Neuronal stem cell (in vitro differentiated cells): ENCODE results near the gene BRIP1.

Experiments used
- DNase-seq: peaks from one replicate; pipeline ENCODE4 v3.0.0-alpha.2; 2013; ENCODE audit warnings: low spot score
- H2AFZ ChIP-seq: one replicate; pipeline ENCODE4 v1.6.1; 2013; ENCODE audit warnings: mild to moderate bottlenecking, low read length, inconsistent platforms
- H2AK5ac ChIP-seq: 2 replicates; pipeline ENCODE4 v1.6.1; 2013; ENCODE audit warnings: low read depth, mild to moderate bottlenecking, inconsistent platforms, low read length, moderate library complexity, mixed read lengths
- H2BK120ac ChIP-seq: 2 replicates; pipeline ENCODE4 v1.6.1; 2013; ENCODE audit warnings: low read depth, mild to moderate bottlenecking, inconsistent platforms, low read length, moderate library complexity, mixed read lengths
- H2BK12ac ChIP-seq: one replicate; pipeline ENCODE4 v1.6.1; 2013; ENCODE audit warnings: low read length, inconsistent platforms
- H2BK15ac ChIP-seq: 2 replicates; pipeline ENCODE4 v1.6.1; 2013; ENCODE audit warnings: mild to moderate bottlenecking, low read length, inconsistent platforms, mixed read lengths
- H2BK5ac ChIP-seq: one replicate; pipeline ENCODE4 v1.6.1; 2013; ENCODE audit warnings: inconsistent platforms, mild to moderate bottlenecking, low read length, moderate library complexity
- H3K14ac ChIP-seq: one replicate; pipeline ENCODE4 v1.6.1; 2013; ENCODE audit warnings: low read length, inconsistent platforms
- H3K18ac ChIP-seq: 2 replicates; pipeline ENCODE4 v1.6.1; 2013; ENCODE audit warnings: low read length, inconsistent platforms
- H3K23ac ChIP-seq: 2 replicates; pipeline ENCODE4 v1.6.1; 2013; ENCODE audit warnings: low read depth, mild to moderate bottlenecking, mixed read lengths, low read length, inconsistent platforms; ENCODE audit not compliant: poor library complexity
- H3K27ac ChIP-seq: replicated peaks from 3 replicates; pipeline ENCODE4 v1.5.1; 2013; ENCODE audit warnings: low read length, inconsistent platforms
- H3K27me3 ChIP-seq, 3 experiments: 2 replicates each; pipeline ENCODE4 v1.6.1; 2013; ENCODE audit warnings: low read length in 3 of 3, mild to moderate bottlenecking in 2 of 3, inconsistent platforms in 1 of 3, low read depth in 1 of 3, mixed read lengths in 1 of 3, moderate library complexity in 1 of 3; ENCODE audit not compliant: control insufficient read depth in 3 of 3, insufficient read depth in 3 of 3
- H3K36me3 ChIP-seq, 2 donors: replicated peaks in 1 of 2; 2 replicates each; pipeline ENCODE4 v1.6.1; 2013; ENCODE audit warnings: low read length in 2 of 2; ENCODE audit not compliant: control insufficient read depth in 2 of 2, insufficient read depth in 2 of 2
- H3K4ac ChIP-seq: 2 replicates; pipeline ENCODE4 v1.6.1; 2013; ENCODE audit warnings: inconsistent platforms, mild to moderate bottlenecking, low read length, moderate library complexity
- H3K4me1 ChIP-seq, 2 donors: 1 replicate in 1 of 2; 2 replicates in 1 of 2; pipeline ENCODE4 v1.6.1; 2013; ENCODE audit warnings: low read length in 2 of 2, low read depth in 1 of 2; ENCODE audit not compliant: control insufficient read depth in 2 of 2, insufficient read depth in 1 of 2
- H3K4me2 ChIP-seq: one replicate; pipeline ENCODE4 v1.6.1; 2013; ENCODE audit warnings: mild to moderate bottlenecking, low read length, inconsistent platforms; ENCODE audit not compliant: insufficient read depth, poor library complexity, severe bottlenecking
- H3K4me3 ChIP-seq, 2 donors: 2 replicates each; pipeline ENCODE4 v1.5.1; 2013; ENCODE audit warnings: low read length in 2 of 2, mild to moderate bottlenecking in 2 of 2, inconsistent platforms in 1 of 2, moderate library complexity in 1 of 2
- H3K79me1 ChIP-seq: one replicate; pipeline ENCODE4 v1.6.1; 2013; ENCODE audit warnings: low read depth, mild to moderate bottlenecking, inconsistent platforms, low read length, moderate library complexity
- H3K9ac ChIP-seq: one replicate; pipeline ENCODE4 v1.6.1; 2013; ENCODE audit warnings: mild to moderate bottlenecking, low read depth, low read length, inconsistent platforms; ENCODE audit not compliant: poor library complexity
- H3K9me3 ChIP-seq, 2 donors: replicated peaks in 1 of 2; 2 replicates each; pipeline versions ENCODE3 to v1.6.1; 2013; ENCODE audit warnings: low read length in 2 of 2, mild to moderate bottlenecking in 2 of 2, inconsistent platforms in 1 of 2, low read depth in 1 of 2, mixed read lengths in 1 of 2, moderate library complexity in 1 of 2; ENCODE audit not compliant: control insufficient read depth in 2 of 2, insufficient read depth in 1 of 2
- H4K8ac ChIP-seq: one replicate; pipeline ENCODE4 v1.6.1; 2013; ENCODE audit warnings: low read depth, mild to moderate bottlenecking, inconsistent platforms, low read length, moderate library complexity
- H4K91ac ChIP-seq: one replicate; pipeline ENCODE4 v1.6.1; 2013; ENCODE audit warnings: low read length, low read depth, mild to moderate bottlenecking, inconsistent platforms; ENCODE audit not compliant: poor library complexity
- WGBS, 2 donors: extraction: QIAGEN DNeasy Blood & Tissue Kit; methylation state at CpG; one replicate each; pipeline ENCODE4 v1.1.7; 2013; ENCODE audit warnings: missing lambda C conversion rate in 2 of 2, mixed read lengths in 1 of 2; ENCODE audit not compliant: insufficient read length in 2 of 2, insufficient replicate concordance in 1 of 2; ENCODE audit errors: extremely low coverage in 2 of 2; 5-methylcytosine and 5-hydroxymethylcytosine counted together

BRIP1 gene

GRCh38 chr17:61698244-61698643 is 165.1 kb downstream of the BRIP1 start:
- Histone ChIP-seq H3K4me1 (no peaks in the 10 kb centered on the region), H3K14ac (no peak overlapping the region), H2AFZ (no peak overlapping the region), H3K27ac (no peak overlapping the region), H3K4ac (no peak overlapping the region), H4K8ac (no peak overlapping the region), H2BK15ac (no peak overlapping the region), H2BK5ac (no peak overlapping the region), H3K23ac (no peak overlapping the region), H2AK5ac (no peak overlapping the region), H3K9ac (no peak overlapping the region), H3K9me3 (peaks cover 9 to 61% of the 10 kb centered on the region in 2 donors), H3K18ac (no peak overlapping the region), H3K79me1 (no peaks in the 10 kb centered on the region), H3K4me3 (no peak overlapping the region), H2BK12ac (no peak overlapping the region), H3K27me3 (no peaks in the 10 kb centered on the region), H2BK120ac (no peak overlapping the region), H3K4me2 (no peak overlapping the region), H3K36me3 (peaks cover 6 to 48% of the 10 kb centered on the region in 2 donors), H4K91ac (no peak overlapping the region)
- no peak for DNase-seq
- WGBS, 2 donors, result no CpG with 5 or more reads among the region's 2 CpGs

- no peak for DNase-seq
- H3K23ac ChIP-seq, result no peak overlapping the region
- no peak overlapping the region for H3K4me2 ChIP-seq
- no peak overlapping the region for H2AFZ ChIP-seq
- H3K9ac ChIP-seq, result no peak overlapping the region
- H2BK15ac ChIP-seq, result no peak overlapping the region
- H3K4me3 ChIP-seq, result no peak overlapping the region
- peaks cover 2 to 56% of the 10 kb centered on the region in 2 donors for H3K36me3 ChIP-seq
- H3K27ac ChIP-seq, result no peak overlapping the region
- peaks cover 4 to 47% of the 10 kb centered on the region in 2 donors for H3K9me3 ChIP-seq
- H3K79me1 ChIP-seq, result no peaks in the 10 kb centered on the region
- H3K18ac ChIP-seq, result no peak overlapping the region
- no peak overlapping the region for H3K4ac ChIP-seq
- H3K27me3 ChIP-seq, result no peaks in the 10 kb centered on the region
- no peak overlapping the region for H2BK120ac ChIP-seq
- WGBS, 2 donors, result no CpG with 5 or more reads among the region's 2 CpGs
- no peak overlapping the region for H4K8ac ChIP-seq
- H3K4me1 ChIP-seq, result no peaks in the 10 kb centered on the region
- no peak overlapping the region for H2BK12ac ChIP-seq
- H2BK5ac ChIP-seq, result no peak overlapping the region
- no peak overlapping the region for H2AK5ac ChIP-seq
- H4K91ac ChIP-seq, result no peak overlapping the region
- no peak overlapping the region for H3K14ac ChIP-seq
Observed at GRCh38 chr17:61695779-61696337, 167.5 kb downstream of the BRIP1 start.

- Histone ChIP-seq H3K36me3 (peaks cover 0 to 55% of the 10 kb centered on the region in 2 donors), H3K9me3 (peaks cover 0 to 36% of the 10 kb centered on the region in 2 donors), H2BK120ac (no peak overlapping the region), H3K4me3 (no peak overlapping the region), H3K27me3 (no peaks in the 10 kb centered on the region), H3K14ac (no peak overlapping the region), H3K4ac (no peak overlapping the region), H4K8ac (no peak overlapping the region), H3K9ac (no peak overlapping the region), H2AFZ (no peak overlapping the region), H2BK12ac (no peak overlapping the region), H4K91ac (no peak overlapping the region), H3K4me1 (no peaks in the 10 kb centered on the region), H3K23ac (no peak overlapping the region), H2BK5ac (no peak overlapping the region), H3K18ac (no peak overlapping the region), H2BK15ac (no peak overlapping the region), H3K27ac (no peak overlapping the region), H3K79me1 (no peaks in the 10 kb centered on the region), H3K4me2 (no peak overlapping the region), H2AK5ac (no peak overlapping the region)
- DNase-seq, result no peak
- WGBS, 2 donors, result no CpG with 5 or more reads among the region's 1 CpG
Observed at GRCh38 chr17:61694095-61694494, 169.2 kb downstream of the BRIP1 start.

GRCh38 chr17:61689610-61690180 is 173.6 kb downstream of the BRIP1 start:
- H2BK15ac ChIP-seq, result no peak overlapping the region

More at GRCh38 chr17:61689610-61690180, 173.6 kb downstream of the BRIP1 start:
- Histone ChIP-seq H3K36me3 (peaks cover 0 to 84% of the 10 kb centered on the region in 2 donors), H3K23ac (no peak overlapping the region), H3K27me3 (no peaks in the 10 kb centered on the region), H3K4me2 (no peak overlapping the region), H2BK120ac (no peak overlapping the region), H3K18ac (no peak overlapping the region), H3K79me1 (no peaks in the 10 kb centered on the region), H2AFZ (no peak overlapping the region), H3K9ac (no peak overlapping the region), H3K4me1 (no peaks in the 10 kb centered on the region), H2BK5ac (no peak overlapping the region), H3K4ac (no peak overlapping the region), H4K91ac (no peak overlapping the region), H3K9me3 (peaks cover 0 to 14% of the 10 kb centered on the region in 2 donors), H2BK12ac (no peak overlapping the region), H2AK5ac (no peak overlapping the region), H4K8ac (no peak overlapping the region), H3K27ac (no peak overlapping the region), H3K14ac (no peak overlapping the region), H3K4me3 (no peak overlapping the region)
- no peak for DNase-seq
- WGBS, 2 donors, result no CpG with 5 or more reads among the region's 3 CpGs
